ENCODE measurements around the gene TIMM13. TPM values are rescaled to one million over a fixed set of nuclear protein-coding genes. Genes with fewer than 3 reads are reported as not detected.

TIMM13 gene
- polyA plus RNA-seq, 3 donors = 17.3 to 89.3 (median 72.4) TPM

GRCh38 chr19:2458054-2458453 is 30.7 kb upstream of the TIMM13 start:
- Histone ChIP-seq H3K4me1 (ENCODE audit: control insufficient read depth in 1 of 2, insufficient read depth in 2 of 2, low read length in 2 of 2) (peaks cover 36 to 43% of the 10 kb centered on the region in 2 donors), H4K20me1 (ENCODE audit: insufficient read depth, low read length) (no peaks in the 10 kb centered on the region), H3K4me2 (replicated peaks; ENCODE audit: extremely low read depth, low read length, poor library complexity, severe bottlenecking) (no peak overlapping the region), H3K79me2 (ENCODE audit: insufficient read depth, low read length) (peaks cover 36% of the 10 kb centered on the region), H3K9me3 (replicated peaks in 1 of 2; ENCODE audit: control insufficient read depth in 1 of 2, insufficient read depth in 1 of 2, low read length in 2 of 2) (no peaks in the 10 kb centered on the region), H3K27ac (ENCODE audit: low read depth in 1 of 2, low read length in 2 of 2) (no peak overlapping the region), H3K36me3 (replicated peaks in 1 of 2; ENCODE audit: control insufficient read depth in 1 of 2, insufficient read depth in 2 of 2, low read length in 2 of 2) (no peaks in the 10 kb centered on the region), H3K9ac (ENCODE audit: insufficient read depth, low read length, poor library complexity, severe bottlenecking) (no peak overlapping the region), H3K4me3 (replicated peaks in 1 of 3; ENCODE audit: low read depth in 2 of 3, low read length in 3 of 3) (no peak overlapping the region), H3K27me3 (ENCODE audit: control insufficient read depth in 2 of 2, insufficient read depth in 2 of 2, low read length in 2 of 2) (no peaks in the 10 kb centered on the region), H2AFZ (ENCODE audit: insufficient read depth, low read depth, low read length, poor library complexity, severe bottlenecking) (no peak overlapping the region)
- Mint-ChIP-seq H3K9me3 (peaks cover 0 to 2% (median 0%) of the 10 kb centered on the region in 7 donors), H3K27ac (peak overlapping the region in 1 of 7 donors; percentile 28), H3K36me3 (peaks cover 0 to 2% of the 10 kb centered on the region in 2 donors), H3K4me1 (peaks cover 41% of the 10 kb centered on the region), H3K4me3 (no peak overlapping the region), H3K27me3 (ENCODE audit: low read depth in 3 of 3) (peaks cover 2 to 5% (median 2%) of the 10 kb centered on the region in 3 donors)
- DNase-seq = no peak
- 100% methylated on average over 1 of the region's 5 CpGs for WGBS (ENCODE audit: insufficient coverage)
- no peak for TF ChIP-seq CTCF (IDR thresholded peaks at IDR 0.05)
- intact Hi-C loops (cut with micrococcal nuclease) = no loop called here

- Mint-ChIP-seq H3K4me1 (peaks cover 38% of the 10 kb centered on the region), H3K36me3 (peaks cover 0 to 4% of the 10 kb centered on the region in 2 donors), H3K27ac (peak overlapping the region in 6 of 7 donors; percentile 85 to 94 (median 92)), H3K4me3 (peak overlapping the region; percentile 76 to 90), H3K27me3 (ENCODE audit: low read depth in 3 of 3) (peaks cover 2 to 3% (median 2%) of the 10 kb centered on the region in 3 donors), H3K9me3 (peaks cover 0 to 2% (median 0%) of the 10 kb centered on the region in 7 donors)
- Histone ChIP-seq H3K4me2 (replicated peaks; ENCODE audit: extremely low read depth, low read length, poor library complexity, severe bottlenecking) (peak overlapping the region; percentile 79), H3K27me3 (ENCODE audit: control insufficient read depth in 2 of 2, insufficient read depth in 2 of 2, low read length in 2 of 2) (no peaks in the 10 kb centered on the region), H3K9me3 (replicated peaks in 1 of 2; ENCODE audit: control insufficient read depth in 1 of 2, insufficient read depth in 1 of 2, low read length in 2 of 2) (no peaks in the 10 kb centered on the region), H3K9ac (ENCODE audit: insufficient read depth, low read length, poor library complexity, severe bottlenecking) (no peak overlapping the region), H3K4me3 (replicated peaks in 1 of 3; ENCODE audit: low read depth in 2 of 3, low read length in 3 of 3) (peak overlapping the region in 2 of 3 experiments; percentile 23 to 73), H3K4me1 (ENCODE audit: control insufficient read depth in 1 of 2, insufficient read depth in 2 of 2, low read length in 2 of 2) (peaks cover 31 to 38% of the 10 kb centered on the region in 2 donors), H3K27ac (ENCODE audit: low read depth in 1 of 2, low read length in 2 of 2) (peak overlapping the region; percentile 19 to 66), H3K36me3 (replicated peaks in 1 of 2; ENCODE audit: control insufficient read depth in 1 of 2, insufficient read depth in 2 of 2, low read length in 2 of 2) (no peaks in the 10 kb centered on the region), H3K79me2 (ENCODE audit: insufficient read depth, low read length) (peaks cover 42% of the 10 kb centered on the region), H4K20me1 (ENCODE audit: insufficient read depth, low read length) (no peaks in the 10 kb centered on the region), H2AFZ (ENCODE audit: insufficient read depth, low read depth, low read length, poor library complexity, severe bottlenecking) (peak overlapping the region; percentile 80)
- intact Hi-C loops (cut with micrococcal nuclease) = loop anchor here in 1 of 2 donors (2.0 kb wide), 1 partner anchor 31 kb away; the partner anchor contains the start of gene TIMM13
- 100% methylated on average over 3 of the region's 8 CpGs for WGBS (ENCODE audit: insufficient coverage)
- DNase-seq = no peak
- no peak for TF ChIP-seq CTCF (IDR thresholded peaks at IDR 0.05)
Measured at GRCh38 chr19:2457394-2458037, 30.1 kb upstream of the TIMM13 start.

Measured in CD14-positive monocyte (primary cell).